HCT116 (cell line): ENCODE measurements around the gene DHCR7. TPM values are rescaled to one million over a fixed set of nuclear protein-coding genes. Genes with fewer than 3 reads are reported as not detected.

Source experiments
- ATAC-seq: fragments of 200-7000 bp; cut with Tn5 transposase; 2 replicates; pipeline ENCODE4 v1.9.1; 2020; ENCODE audit warnings: mild to moderate bottlenecking, moderate library complexity
- BruUV-seq: library from RNA; stranded (reverse); fragments of 400-500 nt; replicated peaks from 2 replicates; lab custom pipeline; 2021; lab: Mats Ljungman, UMichigan
- CTCF ChIA-PET: fragments of 300-600 bp; sonication (Branson Sonifier 250); formaldehyde crosslinking; loops from one replicate; lab custom pipeline; 2021; ENCODE audit warnings: antibody characterized with exemption; lab: Charles Lee
- POLR2A ChIA-PET: fragments of 300-600, 350-600 bp; sonication (Branson Sonifier 250); formaldehyde crosslinking; loops from one replicate; lab custom pipeline; 2021; ENCODE audit warnings: antibody characterized with exemption; lab: Charles Lee
- RAD21 ChIA-PET, 2 experiments: fragments of 300-600 bp; sonication (Branson Sonifier 250); formaldehyde crosslinking; loops; one replicate each; lab custom pipeline; 2023; ENCODE audit warnings: low total read pairs in 2 of 2; ENCODE audit not compliant: uncharacterized antibody in 2 of 2, unreplicated experiment in 2 of 2, low non-redundant PET in 1 of 2; lab: Charles Lee
- DNase-seq: peaks from one replicate; pipeline ENCODE4 v3.0.0-alpha.2; 2010; ENCODE audit warnings: low read depth, low spot score
- H2AFZ ChIP-seq: fragments of 200-600 bp; shearing (Covaris generic), sonication (generic); 2 replicates; pipeline ENCODE4 v1.6.1; 2017; ENCODE audit warnings: low read depth, mixed run types, mixed read lengths, antibody characterized with exemption, low read length; ENCODE audit not compliant: poor library complexity, severe bottlenecking
- H3K27ac ChIP-seq: 2 replicates; pipeline ENCODE4 v1.5.1; 2012; ENCODE audit warnings: low read depth, low read length
- H3K27me3 ChIP-seq: fragments of 200-600 bp; sonication (generic); 2 replicates; pipeline ENCODE4 v1.6.1; 2016; ENCODE audit warnings: mixed run types, low read length, mixed read lengths; ENCODE audit not compliant: insufficient read depth
- H3K36me3 ChIP-seq, 2 experiments: fragments of 200-500 bp in 1 of 2; fragments of 200-600 bp in 1 of 2; sonication (Bioruptor generic) in 1 of 2; sonication (generic) in 1 of 2; 2 replicates each; pipeline versions ENCODE4 v1.5.1 to v1.6.1; 2014 to 2016; ENCODE audit warnings: low read length in 2 of 2, inconsistent platforms in 1 of 2, mixed read lengths in 1 of 2, mixed run types in 1 of 2; ENCODE audit not compliant: insufficient read depth in 2 of 2, control insufficient read depth in 1 of 2
- H3K4me1 ChIP-seq, 2 experiments: fragments of 200-600 bp in 1 of 2; sonication (generic) in 1 of 2; 2 replicates each; pipeline versions ENCODE4 v1.5.1 to v1.6.1; 2012 to 2017; ENCODE audit warnings: low read length in 2 of 2, inconsistent platforms in 1 of 2, mild to moderate bottlenecking in 1 of 2, mixed read lengths in 1 of 2, mixed run types in 1 of 2, moderate library complexity in 1 of 2; ENCODE audit not compliant: insufficient read depth in 2 of 2, control insufficient read depth in 1 of 2
- H3K4me2 ChIP-seq: fragments of 200-600 bp; sonication (generic); 2 replicates; pipeline ENCODE4 v1.6.1; 2017; ENCODE audit warnings: mixed run types, low read length, mixed read lengths
- H3K4me3 ChIP-seq, 2 experiments: fragments of 200-600 bp in 1 of 2; sonication (generic) in 1 of 2; replicated peaks in 1 of 2; 2 replicates each; pipeline ENCODE4 v1.5.1; 2011 to 2016; ENCODE audit warnings: low read length in 2 of 2, control low read depth in 1 of 2, low read depth in 1 of 2, mild to moderate bottlenecking in 1 of 2, mixed read lengths in 1 of 2, mixed run types in 1 of 2
- H3K79me2 ChIP-seq: fragments of 200-600 bp; sonication (generic); 2 replicates; pipeline ENCODE4 v1.6.1; 2017; ENCODE audit warnings: mild to moderate bottlenecking, mixed run types, low read length, moderate library complexity, mixed read lengths; ENCODE audit not compliant: insufficient read depth
- H3K9ac ChIP-seq: fragments of 200-600 bp; sonication (generic); 2 replicates; pipeline ENCODE4 v1.6.1; 2016; ENCODE audit warnings: low read length, mixed read lengths
- H3K9me2 ChIP-seq: fragments of 200-600 bp; sonication (generic), shearing (Covaris generic); 2 replicates; pipeline ENCODE4 v1.6.1; 2017; ENCODE audit warnings: mixed run types, mild to moderate bottlenecking, moderate library complexity; ENCODE audit not compliant: insufficient read depth
- H3K9me3 ChIP-seq, 2 experiments: fragments of 200-500 bp in 1 of 2; fragments of 200-600 bp in 1 of 2; sonication (Bioruptor generic) in 1 of 2; sonication (generic) in 1 of 2; 2 replicates each; pipeline ENCODE4 v1.6.1; 2014 to 2017; ENCODE audit warnings: low read length in 2 of 2, mixed read lengths in 2 of 2, inconsistent platforms in 1 of 2, low read depth in 1 of 2, mild to moderate bottlenecking in 1 of 2, mixed run types in 1 of 2, moderate library complexity in 1 of 2; ENCODE audit not compliant: control insufficient read depth in 1 of 2, insufficient read depth in 1 of 2
- H4K20me1 ChIP-seq: fragments of 200-600 bp; sonication (generic), shearing (Covaris generic); 2 replicates; pipeline ENCODE4 v1.6.1; 2017; ENCODE audit warnings: mixed run types, mild to moderate bottlenecking, moderate library complexity; ENCODE audit not compliant: insufficient read depth
- ATF3 ChIP-seq: IDR thresholded peaks from 2 replicates; pipeline ENCODE4 v1.6.1; 2012
- CEBPB ChIP-seq: IDR thresholded peaks from 2 replicates; pipeline ENCODE4 v1.6.1; 2012; ENCODE audit warnings: low read depth
- CTCF ChIP-seq, 3 experiments: fragments of 200-600 bp in 1 of 3; sonication (generic) in 1 of 3; IDR thresholded peaks in 2 of 3; conservative IDR thresholded peaks in 1 of 3; 2 replicates each; pipeline ENCODE4 v1.5.1; 2012 to 2017; ENCODE audit warnings: low read depth in 2 of 3, low read length in 2 of 3, antibody characterized with exemption in 1 of 3, borderline replicate concordance in 1 of 3, control low read depth in 1 of 3, mild to moderate bottlenecking in 1 of 3, mixed read lengths in 1 of 3, mixed run types in 1 of 3, moderate library complexity in 1 of 3; ENCODE audit not compliant: insufficient read depth in 1 of 3
- EGR1 ChIP-seq: IDR thresholded peaks from 2 replicates; pipeline ENCODE4 v1.6.1; 2012; ENCODE audit warnings: low read depth
- JUND ChIP-seq: IDR thresholded peaks from 2 replicates; pipeline ENCODE4 v1.6.1; 2012
- POLR2A ChIP-seq: IDR thresholded peaks from 2 replicates; pipeline ENCODE4 v1.7.0; 2011; ENCODE audit warnings: borderline replicate concordance; ENCODE audit not compliant: insufficient read depth, insufficient read length; ENCODE audit errors: extremely low read depth
- SIN3A ChIP-seq: IDR thresholded peaks from 2 replicates; pipeline ENCODE4 v1.6.1; 2012; ENCODE audit warnings: low read depth
- intact Hi-C: fragments of 100-400 bp; cut with micrococcal nuclease; formaldehyde crosslinking; loops from 2 replicates; pipeline ENCODE4 v1.10.0; 2022
- total RNA-seq: library from RNA; stranded (reverse); gene quantifications from one replicate; pipeline ENCODE4 v1.2.1, GENCODE V29; 2021; ENCODE audit not compliant: unreplicated experiment
- TF ChIP-seq, protein P1 (sequence below): IDR thresholded peaks from 2 replicates; pipeline ENCODE4 v1.6.1; 2012; ENCODE audit warnings: low read depth

The DHCR7 gene
- total RNA-seq, 1 experiment from 2014 or later: 115 TPM

DNA sequence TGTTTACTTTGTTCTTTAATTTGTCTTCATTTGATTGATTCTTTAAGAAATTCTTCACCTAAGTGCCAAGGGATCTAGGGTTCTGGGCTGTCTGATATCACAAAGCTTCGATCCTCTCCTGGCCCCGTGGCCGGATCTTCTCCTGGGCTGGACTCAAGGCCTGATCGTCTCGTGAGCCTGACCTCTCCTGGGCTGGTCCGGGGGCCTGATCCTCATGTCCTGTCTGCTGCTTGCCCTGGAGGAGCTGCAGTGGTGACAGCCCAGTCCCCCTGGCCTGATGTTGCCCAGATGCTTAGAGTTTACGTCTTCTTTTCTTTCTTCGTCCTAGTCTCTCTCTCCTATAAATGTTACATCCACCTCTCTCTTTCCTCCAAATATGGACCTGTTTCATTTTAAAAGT lies 8.1 kb upstream of the DHCR7 start:
- H3K4me2 ChIP-seq: no peak overlapping the region
- no peak for ATAC-seq
- no peak for TF ChIP-seq JUND
- no peak for TF ChIP-seq EGR1
- TF ChIP-seq CEBPB: no peak
- no peak for TF ChIP-seq SIN3A
- no peak for TF ChIP-seq CTCF (IDR thresholded peaks at IDR 0.05 in 2 of 3, conservative IDR thresholded peaks at IDR 0.05 in 1 of 3; ENCODE audit: borderline replicate concordance in 1 of 3, insufficient read depth in 1 of 3, low read depth in 2 of 3, low read length in 2 of 3)
- no peak for TF ChIP-seq POLR2A
- no peak for TF ChIP-seq ATF3
- TF ChIP-seq, protein P1, sequence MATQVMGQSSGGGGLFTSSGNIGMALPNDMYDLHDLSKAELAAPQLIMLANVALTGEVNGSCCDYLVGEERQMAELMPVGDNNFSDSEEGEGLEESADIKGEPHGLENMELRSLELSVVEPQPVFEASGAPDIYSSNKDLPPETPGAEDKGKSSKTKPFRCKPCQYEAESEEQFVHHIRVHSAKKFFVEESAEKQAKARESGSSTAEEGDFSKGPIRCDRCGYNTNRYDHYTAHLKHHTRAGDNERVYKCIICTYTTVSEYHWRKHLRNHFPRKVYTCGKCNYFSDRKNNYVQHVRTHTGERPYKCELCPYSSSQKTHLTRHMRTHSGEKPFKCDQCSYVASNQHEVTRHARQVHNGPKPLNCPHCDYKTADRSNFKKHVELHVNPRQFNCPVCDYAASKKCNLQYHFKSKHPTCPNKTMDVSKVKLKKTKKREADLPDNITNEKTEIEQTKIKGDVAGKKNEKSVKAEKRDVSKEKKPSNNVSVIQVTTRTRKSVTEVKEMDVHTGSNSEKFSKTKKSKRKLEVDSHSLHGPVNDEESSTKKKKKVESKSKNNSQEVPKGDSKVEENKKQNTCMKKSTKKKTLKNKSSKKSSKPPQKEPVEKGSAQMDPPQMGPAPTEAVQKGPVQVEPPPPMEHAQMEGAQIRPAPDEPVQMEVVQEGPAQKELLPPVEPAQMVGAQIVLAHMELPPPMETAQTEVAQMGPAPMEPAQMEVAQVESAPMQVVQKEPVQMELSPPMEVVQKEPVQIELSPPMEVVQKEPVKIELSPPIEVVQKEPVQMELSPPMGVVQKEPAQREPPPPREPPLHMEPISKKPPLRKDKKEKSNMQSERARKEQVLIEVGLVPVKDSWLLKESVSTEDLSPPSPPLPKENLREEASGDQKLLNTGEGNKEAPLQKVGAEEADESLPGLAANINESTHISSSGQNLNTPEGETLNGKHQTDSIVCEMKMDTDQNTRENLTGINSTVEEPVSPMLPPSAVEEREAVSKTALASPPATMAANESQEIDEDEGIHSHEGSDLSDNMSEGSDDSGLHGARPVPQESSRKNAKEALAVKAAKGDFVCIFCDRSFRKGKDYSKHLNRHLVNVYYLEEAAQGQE: no peak
- TF ChIP-seq, all 23 proteins: peak for 0
- Histone ChIP-seq H4K20me1 (peaks cover 3% of the 10 kb centered on the region; the same call in 1 of the 2 replicates), H3K9me3 (no peaks in the 10 kb centered on the region), H3K4me3 (no peak overlapping the region), H3K79me2 (peaks cover 18% of the 10 kb centered on the region), H3K27ac (no peak overlapping the region), H3K9ac (no peak overlapping the region), H3K9me2 (no peaks in the 10 kb centered on the region), H3K27me3 (no peaks in the 10 kb centered on the region), H3K36me3 (peaks cover 31 to 39% of the 10 kb centered on the region in 2 experiments; a peak in 3 of 4 replicates), H3K4me1 (peaks cover 5 to 12% of the 10 kb centered on the region in 2 experiments; a peak in 2 of 4 replicates), H2AFZ (no peak overlapping the region)
- ChIA-PET RAD21 (no interaction called here), CTCF (no interaction called here), POLR2A (no interaction called here)
- DNase-seq: no peak
- intact Hi-C loops: no loop called here
- no TSS peak for BruUV-seq
